Kidney epithelial cell (primary cell): Measurements from ENCODE around the gene EFHB. TPM values are rescaled to one million over a fixed set of nuclear protein-coding genes. Genes with fewer than 3 reads are reported as not detected.
"Not testable (repeated sequence)": the region's sequence is repeated elsewhere in the genome, so short reads cannot be mapped to it uniquely, and the experiment has no call there.

Source experiments
- DNase-seq: peaks from one replicate; pipeline ENCODE4 v3.0.0-alpha.2; 2010; ENCODE audit warnings: low read depth
- H3K27me3 ChIP-seq: 2 replicates; pipeline ENCODE4 v1.6.0; 2011; ENCODE audit warnings: low read length; ENCODE audit not compliant: control insufficient read depth, insufficient read depth
- H3K36me3 ChIP-seq: 2 replicates; pipeline ENCODE4 v1.5.1; 2011; ENCODE audit warnings: low read length; ENCODE audit not compliant: control insufficient read depth, insufficient read depth
- H3K4me3 ChIP-seq: 2 replicates; pipeline ENCODE4 v1.5.1; 2011; ENCODE audit warnings: low read depth, mild to moderate bottlenecking, control low read depth, low read length
- total RNA-seq: library from RNA; depleted of rRNA; stranded (reverse); fragments of >200 nt; gene quantifications from 2 replicates; pipeline ENCODE4 v1.2.3, GENCODE V29; 2015
- TF ChIP-seq, protein P1 (sequence below): IDR thresholded peaks from 2 replicates; pipeline ENCODE4 v1.5.1; 2011; ENCODE audit warnings: mild to moderate bottlenecking, moderate library complexity, low read length, control low read depth, inconsistent platforms; ENCODE audit not compliant: insufficient read depth, poor library complexity, severe bottlenecking

EFHB gene
- total RNA-seq, 1 donor from 2014 or later = 0.33 TPM

- no peak for DNase-seq
- Histone ChIP-seq H3K4me3 (no peak overlapping the region), H3K36me3 (no peaks in the 10 kb centered on the region), H3K27me3 (no peaks in the 10 kb centered on the region)
- TF ChIP-seq, protein P1, sequence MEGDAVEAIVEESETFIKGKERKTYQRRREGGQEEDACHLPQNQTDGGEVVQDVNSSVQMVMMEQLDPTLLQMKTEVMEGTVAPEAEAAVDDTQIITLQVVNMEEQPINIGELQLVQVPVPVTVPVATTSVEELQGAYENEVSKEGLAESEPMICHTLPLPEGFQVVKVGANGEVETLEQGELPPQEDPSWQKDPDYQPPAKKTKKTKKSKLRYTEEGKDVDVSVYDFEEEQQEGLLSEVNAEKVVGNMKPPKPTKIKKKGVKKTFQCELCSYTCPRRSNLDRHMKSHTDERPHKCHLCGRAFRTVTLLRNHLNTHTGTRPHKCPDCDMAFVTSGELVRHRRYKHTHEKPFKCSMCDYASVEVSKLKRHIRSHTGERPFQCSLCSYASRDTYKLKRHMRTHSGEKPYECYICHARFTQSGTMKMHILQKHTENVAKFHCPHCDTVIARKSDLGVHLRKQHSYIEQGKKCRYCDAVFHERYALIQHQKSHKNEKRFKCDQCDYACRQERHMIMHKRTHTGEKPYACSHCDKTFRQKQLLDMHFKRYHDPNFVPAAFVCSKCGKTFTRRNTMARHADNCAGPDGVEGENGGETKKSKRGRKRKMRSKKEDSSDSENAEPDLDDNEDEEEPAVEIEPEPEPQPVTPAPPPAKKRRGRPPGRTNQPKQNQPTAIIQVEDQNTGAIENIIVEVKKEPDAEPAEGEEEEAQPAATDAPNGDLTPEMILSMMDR = no peak
Measured at GRCh38 chr3:19960696-19961095, 26.7 kb upstream of the EFHB start.

GRCh38 chr3:19959505-19959904 lies 25.5 kb upstream of the EFHB start:
- Histone ChIP-seq H3K27me3 (no peaks in the 10 kb centered on the region), H3K36me3 (no peaks in the 10 kb centered on the region), H3K4me3 (no peak overlapping the region)
- DNase-seq = no peak
- TF ChIP-seq, protein P1 = no peak

- H3K4me3 ChIP-seq, DNase-seq, H3K36me3 ChIP-seq, H3K27me3 ChIP-seq: not testable (repeated sequence)
Measured at GRCh38 chr3:19957354-19957753, 23.3 kb upstream of the EFHB start.

GRCh38 chr3:19954676-19955075 lies 20.7 kb upstream of the EFHB start:
- TF ChIP-seq, protein P1 = no peak
- H3K27me3 ChIP-seq = no peaks in the 10 kb centered on the region
- no peaks in the 10 kb centered on the region for H3K36me3 ChIP-seq
- no peak overlapping the region for H3K4me3 ChIP-seq
- no peak for DNase-seq

GRCh38 chr3:19950316-19950715 lies 16.3 kb upstream of the EFHB start:
- H3K27me3 ChIP-seq = no peaks in the 10 kb centered on the region
- TF ChIP-seq, protein P1 = no peak
- H3K4me3 ChIP-seq = no peak overlapping the region
- H3K36me3 ChIP-seq = no peaks in the 10 kb centered on the region
- no peak for DNase-seq

DNA sequence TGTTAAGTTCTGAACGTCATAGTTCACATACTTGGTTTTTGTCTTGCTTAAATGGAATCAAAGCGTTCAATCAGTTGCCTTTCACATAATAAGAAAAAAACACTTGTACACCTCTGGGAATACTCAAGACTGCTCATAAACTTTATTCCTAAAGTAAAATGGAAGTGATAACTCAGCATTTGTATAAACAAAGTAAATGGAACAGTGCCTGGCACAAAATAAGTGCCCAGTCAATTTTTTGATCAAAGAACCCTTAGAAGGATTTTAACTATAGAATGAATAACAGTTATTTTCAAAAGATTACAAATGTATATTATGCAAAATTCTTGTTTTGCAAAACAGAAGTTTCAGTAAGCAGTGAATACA lies 14.2 kb upstream of the EFHB start:
- TF ChIP-seq, protein P1 = no peak

More for the DNA sequence above, 14.2 kb upstream of the EFHB start:
- DNase-seq = no peak
- H3K36me3 ChIP-seq = no peaks in the 10 kb centered on the region
- peak overlapping the region; percentile 74 for H3K4me3 ChIP-seq
- no peaks in the 10 kb centered on the region for H3K27me3 ChIP-seq
